Effector memory CD4-positive, alpha-beta T cell (primary cell): ENCODE measurements around the gene ABCC4.

Source experiments
- DNase-seq, 3 donors: peaks; one replicate each; pipeline ENCODE4 v3.0.0-alpha.2; 2020
- H3K27ac ChIP-seq: 2 replicates; pipeline ENCODE4 v1.7.0; 2013; ENCODE audit warnings: mild to moderate bottlenecking, low read length, moderate library complexity; ENCODE audit not compliant: insufficient read depth, poor library complexity, severe bottlenecking
- H3K27me3 ChIP-seq: replicated peaks from 2 replicates; pipeline ENCODE4 v1.7.0; 2013; ENCODE audit warnings: mild to moderate bottlenecking, low read length; ENCODE audit not compliant: insufficient read depth, control insufficient read depth, poor library complexity, severe bottlenecking
- H3K36me3 ChIP-seq: 2 replicates; pipeline ENCODE4 v1.7.0; 2013; ENCODE audit warnings: mild to moderate bottlenecking, low read length, moderate library complexity; ENCODE audit not compliant: control insufficient read depth, insufficient read depth
- H3K4me1 ChIP-seq: 2 replicates; pipeline ENCODE4 v1.7.0; 2013; ENCODE audit warnings: low read length, mild to moderate bottlenecking; ENCODE audit not compliant: control insufficient read depth, insufficient read depth, poor library complexity, severe bottlenecking
- H3K4me3 ChIP-seq: 2 replicates; pipeline ENCODE4 v1.7.0; 2013; ENCODE audit warnings: low read length, low read depth, mild to moderate bottlenecking; ENCODE audit not compliant: insufficient read depth, poor library complexity, severe bottlenecking
- H3K9me3 ChIP-seq: 2 replicates; pipeline ENCODE4 v1.7.0; 2013; ENCODE audit warnings: mild to moderate bottlenecking, low read length, moderate library complexity; ENCODE audit not compliant: control insufficient read depth

ABCC4 gene

GRCh38 chr13:95129004-95129403 is 172.2 kb downstream of the ABCC4 start:
- no peak for DNase-seq
- no peak overlapping the region for H3K27ac ChIP-seq
- no peaks in the 10 kb centered on the region for H3K27me3 ChIP-seq
- no peaks in the 10 kb centered on the region for H3K4me1 ChIP-seq
- H3K4me3 ChIP-seq: no peak overlapping the region
- H3K9me3 ChIP-seq: no peaks in the 10 kb centered on the region
- H3K36me3 ChIP-seq: no peaks in the 10 kb centered on the region

GRCh38 chr13:95128045-95128643 is 173.1 kb downstream of the ABCC4 start:
- Histone ChIP-seq H3K9me3 (no peaks in the 10 kb centered on the region), H3K4me1 (no peaks in the 10 kb centered on the region), H3K27ac (no peak overlapping the region), H3K36me3 (no peaks in the 10 kb centered on the region), H3K4me3 (no peak overlapping the region), H3K27me3 (no peaks in the 10 kb centered on the region)
- no peak for DNase-seq

GRCh38 chr13:95124959-95125358 is 176.3 kb downstream of the ABCC4 start:
- DNase-seq: no peak
- Histone ChIP-seq H3K4me3 (no peak overlapping the region), H3K4me1 (no peaks in the 10 kb centered on the region), H3K36me3 (no peaks in the 10 kb centered on the region), H3K9me3 (no peaks in the 10 kb centered on the region), H3K27ac (no peak overlapping the region), H3K27me3 (no peaks in the 10 kb centered on the region)

- H3K4me1 ChIP-seq: no peaks in the 10 kb centered on the region
- H3K9me3 ChIP-seq: no peaks in the 10 kb centered on the region
- no peak overlapping the region for H3K27ac ChIP-seq
- DNase-seq: no peak
- H3K4me3 ChIP-seq: no peak overlapping the region
- H3K27me3 ChIP-seq: no peaks in the 10 kb centered on the region
- no peaks in the 10 kb centered on the region for H3K36me3 ChIP-seq
Observed at GRCh38 chr13:95123726-95124125, 177.5 kb downstream of the ABCC4 start.

GRCh38 chr13:95122063-95122462 is 179.2 kb downstream of the ABCC4 start:
- DNase-seq: no peak
- H3K36me3 ChIP-seq: no peaks in the 10 kb centered on the region
- H3K4me1 ChIP-seq: no peaks in the 10 kb centered on the region
- no peaks in the 10 kb centered on the region for H3K9me3 ChIP-seq
- H3K27ac ChIP-seq: no peak overlapping the region
- H3K27me3 ChIP-seq: no peaks in the 10 kb centered on the region
- H3K4me3 ChIP-seq: no peak overlapping the region

DNA sequence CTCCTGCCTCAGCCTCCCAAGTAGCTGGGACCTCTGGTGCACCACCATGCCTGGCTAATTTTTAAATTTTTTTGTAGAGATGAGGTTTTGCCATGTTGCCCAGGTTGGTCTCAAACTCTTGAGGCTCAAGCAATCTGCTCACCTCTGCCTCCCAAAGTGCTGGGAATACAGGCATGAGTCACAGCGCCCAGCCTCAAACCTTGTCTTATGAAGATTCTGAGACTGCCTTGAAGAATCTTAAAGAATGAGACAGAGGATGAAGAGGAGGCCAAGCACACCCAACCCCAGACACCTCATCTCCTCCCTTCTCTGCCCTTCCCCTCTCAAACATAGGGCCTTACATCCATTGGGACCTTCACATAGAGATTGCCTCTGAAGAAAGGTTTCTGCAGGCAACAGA is 179.7 kb downstream of the ABCC4 start:
- Histone ChIP-seq H3K27me3 (no peaks in the 10 kb centered on the region), H3K36me3 (no peaks in the 10 kb centered on the region), H3K27ac (no peak overlapping the region), H3K4me3 (no peak overlapping the region), H3K4me1 (no peaks in the 10 kb centered on the region), H3K9me3 (no peaks in the 10 kb centered on the region)
- DNase-seq: no peak

DNA sequence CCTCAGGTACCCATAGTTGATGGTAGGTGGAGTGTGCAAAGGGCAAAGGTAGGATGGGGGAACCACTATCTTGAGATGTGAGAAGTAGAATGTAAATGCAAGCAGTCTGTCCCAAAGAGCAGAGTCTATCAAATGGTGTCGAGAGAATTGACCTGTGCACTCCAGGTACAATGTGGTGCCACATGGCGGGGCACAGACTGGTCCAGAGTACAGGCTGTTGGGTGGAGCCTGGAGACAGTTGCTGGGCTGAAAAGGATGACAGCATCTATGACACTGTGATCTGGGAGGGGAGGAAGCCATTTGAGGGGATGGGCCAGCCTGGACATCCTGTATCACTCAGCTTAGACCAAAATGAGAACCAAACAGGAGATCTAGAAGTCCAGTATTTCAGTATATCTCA is 180.6 kb downstream of the ABCC4 start:
- Histone ChIP-seq H3K4me1 (no peaks in the 10 kb centered on the region), H3K9me3 (no peaks in the 10 kb centered on the region), H3K36me3 (no peaks in the 10 kb centered on the region), H3K27ac (no peak overlapping the region), H3K4me3 (no peak overlapping the region), H3K27me3 (no peaks in the 10 kb centered on the region)
- no peak for DNase-seq

DNA sequence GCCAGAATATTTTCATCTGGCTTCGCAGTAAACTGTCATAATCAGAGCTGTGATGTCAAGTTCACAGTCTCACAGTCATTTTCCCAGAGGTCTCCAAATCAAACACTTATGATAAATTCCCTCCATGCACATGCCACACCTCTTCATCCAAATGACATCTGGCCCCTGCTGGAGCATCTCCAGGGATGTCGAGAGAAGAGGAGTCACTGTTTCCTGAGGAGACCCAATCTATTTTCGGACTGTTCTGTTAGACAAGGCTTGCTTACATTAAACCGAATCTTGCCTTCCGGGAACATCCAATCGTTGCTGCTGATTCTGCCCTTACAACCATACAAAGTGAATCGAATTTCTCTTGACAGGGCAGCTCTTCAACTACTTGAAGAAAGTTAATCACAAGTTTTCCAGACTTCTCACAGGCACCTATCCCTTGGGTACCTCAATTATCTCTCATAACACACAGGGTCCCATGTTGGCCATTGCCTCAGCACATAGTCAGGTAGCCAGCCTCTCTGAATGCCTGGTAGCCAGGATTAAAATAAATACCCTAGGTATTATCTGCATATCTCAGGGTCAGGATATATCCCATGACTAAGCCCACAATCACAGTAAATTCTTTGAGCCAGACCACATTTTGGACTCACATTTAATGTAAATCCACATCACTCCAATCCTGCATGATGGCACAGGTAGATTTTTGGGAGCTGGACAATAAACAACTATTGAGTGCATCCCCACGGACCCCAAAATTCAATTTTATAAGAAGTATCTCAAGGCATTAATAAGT is 182.5 kb downstream of the ABCC4 start:
- H3K36me3 ChIP-seq: no peaks in the 10 kb centered on the region
- no peaks in the 10 kb centered on the region for H3K27me3 ChIP-seq
- H3K4me1 ChIP-seq: no peaks in the 10 kb centered on the region
- no peak for DNase-seq
- no peaks in the 10 kb centered on the region for H3K9me3 ChIP-seq
- no peak overlapping the region for H3K4me3 ChIP-seq
- H3K27ac ChIP-seq: no peak overlapping the region

DNA sequence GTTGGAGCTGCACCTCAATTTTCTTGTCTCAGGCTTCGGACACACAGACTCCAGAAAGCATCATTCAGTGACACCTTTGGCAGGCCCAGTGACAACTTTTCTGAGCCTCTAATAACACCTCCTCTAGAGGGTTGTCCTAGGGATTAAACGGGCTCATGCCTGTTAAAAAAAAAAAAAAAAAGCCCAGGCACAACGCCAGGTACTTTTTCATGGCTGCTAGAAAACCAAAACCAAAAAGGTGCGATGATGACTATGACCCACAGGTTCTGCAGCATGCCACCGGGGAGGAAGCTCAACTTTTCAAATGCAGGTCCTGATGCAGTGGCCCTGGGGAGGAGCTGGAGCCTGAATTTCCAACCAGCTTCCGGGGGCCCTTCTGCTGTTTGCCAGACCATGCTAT is 184.2 kb downstream of the ABCC4 start:
- no peaks in the 10 kb centered on the region for H3K36me3 ChIP-seq
- no peak overlapping the region for H3K4me3 ChIP-seq
- H3K27ac ChIP-seq: no peak overlapping the region
- DNase-seq: no peak
- H3K4me1 ChIP-seq: no peaks in the 10 kb centered on the region
- H3K9me3 ChIP-seq: no peaks in the 10 kb centered on the region
- no peaks in the 10 kb centered on the region for H3K27me3 ChIP-seq

GRCh38 chr13:95115525-95115924 is 185.7 kb downstream of the ABCC4 start:
- H3K27ac ChIP-seq: no peak overlapping the region
- DNase-seq: no peak
- H3K9me3 ChIP-seq: no peaks in the 10 kb centered on the region

More at GRCh38 chr13:95115525-95115924, 185.7 kb downstream of the ABCC4 start:
- no peaks in the 10 kb centered on the region for H3K4me1 ChIP-seq
- no peaks in the 10 kb centered on the region for H3K27me3 ChIP-seq
- H3K4me3 ChIP-seq: no peak overlapping the region
- peaks cover 4% of the 10 kb centered on the region for H3K36me3 ChIP-seq
